AG04450 (cell line): ENCODE measurements around the gene SPSB3. TPM values are rescaled to one million over a fixed set of nuclear protein-coding genes. Genes with fewer than 3 reads are reported as not detected.

Experiments
- CTCF ChIA-PET: fragments of 300-600, 350-600 bp; formaldehyde crosslinking; extraction: SDS; loops from one replicate; lab custom pipeline; 2022; ENCODE audit warnings: antibody characterized with exemption, inconsistent platforms; lab: Charles Lee
- POLR2A ChIA-PET: fragments of 350-600 bp; formaldehyde crosslinking; extraction: SDS; loops from one replicate; lab custom pipeline; 2021; ENCODE audit warnings: antibody characterized with exemption, inconsistent platforms; lab: Yijun Ruan, JAX
- DNase-seq: peaks from one replicate; pipeline ENCODE4 v3.0.0-alpha.2; 2011; ENCODE audit warnings: low read depth, low spot score
- H3K27ac ChIP-seq: one replicate; pipeline ENCODE4 v1.5.1; 2012; ENCODE audit warnings: low read depth, low read length, control low read depth
- H3K27me3 ChIP-seq: one replicate; pipeline ENCODE4 v1.6.0; 2012; ENCODE audit warnings: low read length; ENCODE audit not compliant: control insufficient read depth, insufficient read depth
- H3K4me3 ChIP-seq: 2 replicates; pipeline ENCODE4 v1.5.1; 2011; ENCODE audit warnings: mild to moderate bottlenecking, low read depth, low read length, control low read depth
- H3K9me3 ChIP-seq: 2 replicates; pipeline ENCODE4 v1.5.1; 2012; ENCODE audit warnings: low read length; ENCODE audit not compliant: control insufficient read depth, insufficient read depth
- CTCF ChIP-seq: IDR thresholded peaks from 2 replicates; pipeline ENCODE4 v1.5.1; 2011; ENCODE audit warnings: low read depth, low read length, control low read depth, inconsistent platforms
- polyA plus RNA-seq: library from polyadenylated mRNA; depleted of rRNA; stranded (reverse); fragments of >200 nt; gene quantifications from 2 replicates; pipeline ENCODE4 v1.2.3, GENCODE V29; 2011

The SPSB3 gene
- polyA plus RNA-seq, 1 experiment, result 11.0 TPM

- Histone ChIP-seq H3K27ac (peak overlapping the region; percentile 39), H3K27me3 (no peaks in the 10 kb centered on the region), H3K4me3 (peak overlapping the region; percentile 77), H3K9me3 (peaks cover 6% of the 10 kb centered on the region; the same call in 1 of the 2 replicates)
- POLR2A ChIA-PET, result interaction anchor here (1.8 kb wide), 1 partner anchor 11 kb away, joined by 17 read pairs; the partner anchor contains the start of genes NUBP2 and SPSB3
- CTCF ChIA-PET, result interaction anchor here (0.9 to 1.2 kb wide), 2 partner anchors 11 to 52 kb away, joined by 3 read pairs; partner anchors contain the start of genes NUBP2 and SPSB3
- no peak for DNase-seq
- TF ChIP-seq CTCF, result no peak
These were observed 10.5 kb downstream of the SPSB3 start for GRCh38 chr16:1771864-1772361.

DNA sequence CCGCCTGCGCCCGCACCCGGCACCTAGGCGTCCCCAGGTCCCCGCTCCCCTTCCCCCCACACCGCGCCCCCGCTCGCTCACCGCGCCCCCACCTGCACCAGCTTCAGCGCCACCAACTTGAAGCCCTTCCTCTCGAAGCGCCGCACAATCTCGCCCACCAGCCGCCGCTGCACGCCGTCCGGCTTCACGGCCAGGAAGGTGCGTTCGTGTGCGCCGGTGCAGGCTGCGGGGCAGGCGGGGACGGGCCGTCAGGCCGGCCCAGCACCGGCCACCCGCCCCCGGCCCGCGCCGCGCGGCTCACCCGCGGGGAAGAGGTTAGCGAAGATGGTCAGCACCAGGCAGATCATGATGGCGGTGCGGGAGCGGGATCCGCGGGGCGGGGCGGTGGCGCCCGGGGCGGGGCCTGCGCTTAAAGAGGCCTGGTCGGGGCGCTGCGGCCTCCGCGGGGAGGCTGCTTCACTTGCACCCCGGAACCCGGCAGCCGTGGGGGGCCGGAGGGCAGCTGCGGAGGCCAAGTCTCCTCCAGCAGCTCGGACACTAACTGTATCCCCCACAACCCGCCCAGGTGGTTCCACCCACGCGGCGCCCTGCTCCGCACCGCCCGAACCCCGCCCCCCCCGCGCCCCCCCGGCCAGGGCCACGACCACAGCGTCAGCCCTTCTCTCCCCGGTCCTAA is 11.0 kb downstream of the SPSB3 start, which contains the start of gene NME3:
TSS of gene NME3 (minus strand) at position 356 of the 676 bp plus-strand sequence. CDS start at position 347, 9 bp downstream.
- Histone ChIP-seq H3K27ac (peak within 1 kb of the TSS; percentile 47), H3K4me3 (peak within 1 kb of the TSS; percentile 77), H3K27me3 (no peaks in the 10 kb centered on the region), H3K9me3 (peaks cover 6% of the 10 kb centered on the region; the same call in 1 of the 2 replicates)
- no peak for DNase-seq
- ChIA-PET CTCF (interaction anchor here (0.9 kb wide), 1 partner anchor 53 kb away, joined by 3 read pairs; no protein-coding TSS in a partner anchor), POLR2A (interaction anchor here (0.6 to 2.1 kb wide), 4 partner anchors 11 to 93 kb away, joined by 3 to 17 read pairs (median 8); partner anchors contain the start of genes FAHD1, HAGH, JPT2 and NUBP2)
- TF ChIP-seq CTCF, result no peak

DNA sequence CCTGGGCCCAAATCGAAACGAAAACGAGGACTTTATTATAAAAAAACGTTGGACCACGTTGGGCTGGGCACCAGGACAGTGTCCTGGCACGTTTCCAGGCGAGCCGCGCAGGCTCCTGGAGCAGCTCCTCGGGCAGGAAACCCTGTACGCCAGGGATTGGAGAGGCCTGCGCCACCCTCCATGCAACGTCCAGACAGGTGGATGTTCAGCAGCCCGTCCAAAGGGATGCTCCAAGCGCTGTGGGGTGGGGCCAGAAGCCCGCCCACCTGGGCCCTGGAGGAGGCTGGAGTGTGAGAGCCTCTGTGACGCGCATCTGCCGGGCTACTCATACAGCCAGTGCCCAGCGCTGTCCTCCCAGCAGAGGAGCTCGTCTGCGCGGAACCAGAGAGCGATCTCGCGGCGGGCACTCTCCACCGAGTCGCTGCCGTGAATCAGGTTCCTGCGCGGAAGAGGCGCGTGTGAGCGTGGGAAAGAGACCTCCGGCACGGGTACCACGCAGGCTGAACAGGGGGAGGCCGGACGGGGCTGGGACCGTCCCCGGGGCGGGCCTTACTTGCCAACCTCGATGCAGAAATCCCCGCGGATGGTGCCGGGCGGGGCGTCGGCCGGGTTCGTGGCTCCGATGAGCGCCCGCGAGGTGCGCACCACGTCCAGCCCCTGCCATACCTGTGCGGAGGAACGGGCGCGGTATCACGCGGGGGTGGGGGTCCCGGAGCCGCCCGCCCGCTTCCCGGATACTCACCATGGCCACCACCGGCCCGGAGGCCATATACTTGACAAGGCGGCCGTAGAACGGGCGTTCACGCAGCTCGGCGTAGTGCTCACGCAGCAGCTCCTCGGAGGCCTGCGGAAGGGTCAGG is 11.8 kb downstream of the SPSB3 start:
- POLR2A ChIA-PET, result interaction anchor here (0.6 to 2.1 kb wide), 3 partner anchors 12 to 93 kb away, joined by 3 to 12 read pairs (median 3); partner anchors contain the start of genes FAHD1, HAGH, JPT2 and NUBP2
- peak overlapping the region; percentile 47 for H3K27ac ChIP-seq

More for the DNA sequence above, 11.8 kb downstream of the SPSB3 start:
- Histone ChIP-seq H3K4me3 (peak overlapping the region; percentile 77), H3K27me3 (no peaks in the 10 kb centered on the region), H3K9me3 (peaks cover 6% of the 10 kb centered on the region; the same call in 1 of the 2 replicates)
- no peak for DNase-seq
- TF ChIP-seq CTCF, result no peak
- CTCF ChIA-PET, result no interaction called here
